ENCODE measurements around the gene SPINT3. TPM values are rescaled to one million over a fixed set of nuclear protein-coding genes. Genes with fewer than 3 reads are reported as not detected.

SPINT3 gene
- total and polyA plus RNA-seq, 12 donors: not detected

- no peaks in the 10 kb centered on the region for H3K9me3 ChIP-seq
- no peak for ATAC-seq
- no peak overlapping the region for H3K4me3 ChIP-seq
- 73 to 82% methylated on average over 3 of the region's 3 CpGs for WGBS, 2 donors
- intact Hi-C loops (cut with DNase I): loop anchor here in 3 of 10 donors (5.0 to 10.0 kb wide), 2 partner anchors 222 to 229 kb away; no protein-coding TSS in a partner anchor
- H3K27me3 ChIP-seq: peaks cover 0 to 51% (median 24%) of the 10 kb centered on the region in 7 donors
- no peak overlapping the region for H3K27ac ChIP-seq
- DNase-seq: no peak
- TF ChIP-seq CTCF (IDR thresholded peaks at IDR 0.05): no peak
- no peaks in the 10 kb centered on the region for H3K4me1 ChIP-seq
- no peaks in the 10 kb centered on the region for H3K36me3 ChIP-seq
These were observed 29.9 kb upstream of the SPINT3 start for GRCh38 chr20:45545351-45545750.

GRCh38 chr20:45539382-45539781, 24.0 kb upstream of the SPINT3 start, which contains the start of gene WFDC6:
TSS of gene WFDC6 (minus strand) at chr20:45539482. CDS start at chr20:45539407, 75 bp downstream.
- ATAC-seq (no peak), DNase-seq (no peak)
- peaks cover 0 to 76% (median 38%) of the 10 kb centered on the region in 7 donors for H3K27me3 ChIP-seq
- intact Hi-C loops (cut with DNase I): no loop called here
- no peak within 1 kb of the TSS for H3K4me3 ChIP-seq
- peaks cover 0 to 2% (median 0%) of the 10 kb centered on the region in 11 donors for H3K9me3 ChIP-seq
- H3K27ac ChIP-seq: no peak within 1 kb of the TSS
- no peaks in the 10 kb centered on the region for H3K4me1 ChIP-seq
- 79 to 83% methylated on average over 2 of the region's 2 CpGs for WGBS, 2 donors
- no peaks in the 10 kb centered on the region for H3K36me3 ChIP-seq
- TF ChIP-seq CTCF (IDR thresholded peaks at IDR 0.05): no peak

GRCh38 chr20:45538209-45538799, 22.9 kb upstream of the SPINT3 start:
- Histone ChIP-seq H3K27me3 (peaks cover 0 to 71% (median 33%) of the 10 kb centered on the region in 7 donors), H3K27ac (no peak overlapping the region), H3K4me3 (no peak overlapping the region), H3K36me3 (no peaks in the 10 kb centered on the region), H3K9me3 (peaks cover 0 to 2% (median 0%) of the 10 kb centered on the region in 11 donors), H3K4me1 (no peaks in the 10 kb centered on the region)
- no peak for TF ChIP-seq CTCF (IDR thresholded peaks at IDR 0.05)
- intact Hi-C loops (cut with DNase I): no loop called here
- no peak for ATAC-seq
- no peak for DNase-seq
- 61 to 62% methylated on average over 7 of the region's 7 CpGs for WGBS, 2 donors

GRCh38 chr20:45527294-45527693, 11.9 kb upstream of the SPINT3 start:
- H3K36me3 ChIP-seq: no peaks in the 10 kb centered on the region
- no peak overlapping the region for H3K4me3 ChIP-seq
- H3K27me3 ChIP-seq: peaks cover 0 to 50% (median 13%) of the 10 kb centered on the region in 7 donors
- DNase-seq (no peak), ATAC-seq (no peak)
- no peaks in the 10 kb centered on the region for H3K9me3 ChIP-seq
- WGBS, 2 donors: 72 to 73% methylated on average over 4 of the region's 4 CpGs
- intact Hi-C loops (cut with DNase I): no loop called here
- no peak for TF ChIP-seq CTCF (IDR thresholded peaks at IDR 0.05)
- H3K27ac ChIP-seq: no peak overlapping the region
- H3K4me1 ChIP-seq: no peaks in the 10 kb centered on the region
